Measurements from ENCODE around the gene DACH1. TPM values are rescaled to one million over a fixed set of nuclear protein-coding genes. Genes with fewer than 3 reads are reported as not detected.
A peak's percentile ranks its signal among the peaks of the same experiment; 100 is the strongest.

Gene DACH1
- total and polyA plus RNA-seq, 5 experiments from 2014 or later = not detected

DNA sequence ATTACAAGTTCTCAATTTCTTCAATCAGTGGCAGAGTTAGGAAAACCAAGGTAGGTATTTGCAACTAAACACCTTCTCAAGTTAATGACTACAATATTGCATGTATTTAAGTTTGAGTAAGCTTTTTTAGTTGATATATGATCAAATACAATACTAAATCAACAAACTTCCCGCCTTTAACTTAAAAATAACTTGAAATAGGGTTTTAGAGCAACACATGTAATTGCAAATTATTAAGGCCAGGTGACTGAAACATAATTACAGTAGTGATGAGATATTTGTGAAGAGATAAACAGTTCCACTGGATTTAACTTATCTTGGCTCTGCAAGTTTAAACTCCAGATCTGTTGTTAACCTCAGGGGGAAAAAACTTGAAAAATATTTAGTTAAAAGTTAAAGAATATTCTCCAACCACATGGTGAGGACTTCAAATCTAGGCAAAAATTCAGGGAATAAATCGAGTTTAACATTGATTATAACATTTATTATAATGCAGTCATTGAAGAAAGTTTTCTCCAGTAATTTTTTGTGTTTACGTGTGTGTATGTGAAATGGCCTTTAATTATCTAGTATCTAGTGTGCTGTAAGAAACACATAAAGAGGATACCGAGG, 3.6 kb downstream of the DACH1 start:
- ATAC-seq (no peak), DNase-seq (no peak)
- Mint-ChIP-seq H3K36me3 (peaks cover 0 to 5% (median 0%) of the 10 kb centered on the region in 3 donors), H3K4me1 (peaks cover 16 to 30% (median 22%) of the 10 kb centered on the region in 4 donors), H3K4me3 (peak overlapping the region in 8 of 10 donors; percentile 15 to 92 (median 68)), H3K27ac (no peak overlapping the region), H3K9me3 (peaks cover 0 to 5% (median 0%) of the 10 kb centered on the region in 9 donors), H3K27me3 (peaks cover 31 to 57% (median 38%) of the 10 kb centered on the region in 5 donors)
- POLR2A ChIA-PET = no interaction called here

GRCh38 chr13:71862459-71862943, 4.5 kb downstream of the DACH1 start:
- H3K4me3 Mint-ChIP-seq = no peak overlapping the region
- H3K27me3 Mint-ChIP-seq = peaks cover 24 to 51% (median 33%) of the 10 kb centered on the region in 5 donors
- H3K4me1 Mint-ChIP-seq = peaks cover 16 to 30% (median 20%) of the 10 kb centered on the region in 4 donors
- POLR2A ChIA-PET = no interaction called here
- ATAC-seq = no peak
- peaks cover 0 to 5% (median 0%) of the 10 kb centered on the region in 3 donors for H3K36me3 Mint-ChIP-seq
- no peak overlapping the region for H3K27ac Mint-ChIP-seq
- H3K9me3 Mint-ChIP-seq = peaks cover 0 to 5% (median 0%) of the 10 kb centered on the region in 9 donors
- DNase-seq = no peak

DNA sequence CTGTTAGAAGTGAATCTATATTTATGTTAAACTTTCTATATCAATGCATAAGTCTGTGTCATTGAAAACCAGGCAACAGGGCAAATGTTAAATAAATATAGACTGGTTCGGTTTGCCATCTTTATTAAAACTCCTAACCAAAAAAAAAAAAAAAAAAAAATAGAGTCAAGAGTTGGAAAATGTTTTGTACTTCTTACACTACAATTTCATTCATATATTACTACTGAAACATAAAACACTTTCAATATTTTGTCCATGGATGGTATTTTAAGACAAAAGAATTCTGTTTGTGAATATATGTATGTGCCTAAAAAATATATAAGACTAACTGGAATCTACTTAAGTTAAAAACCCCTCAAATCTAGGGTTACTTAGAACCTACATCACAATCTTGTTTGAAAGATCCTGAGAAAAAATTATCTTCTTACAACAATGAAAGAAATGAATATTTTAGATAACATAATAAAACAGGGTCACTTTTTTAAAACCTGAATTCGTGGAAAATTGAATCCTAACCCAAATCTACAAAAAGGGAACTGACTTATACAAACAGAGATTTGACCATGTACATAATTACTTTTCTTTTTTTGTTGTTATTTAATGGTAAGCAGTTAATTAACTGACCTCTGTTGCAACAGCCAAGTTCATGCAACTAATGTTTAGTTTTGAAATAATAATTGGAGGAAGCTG, 5.1 kb downstream of the DACH1 start:
- H3K27me3 Mint-ChIP-seq = peaks cover 18 to 45% (median 27%) of the 10 kb centered on the region in 5 donors
- peaks cover 0 to 5% (median 0%) of the 10 kb centered on the region in 9 donors for H3K9me3 Mint-ChIP-seq
- no peak for ATAC-seq
- H3K4me1 Mint-ChIP-seq = peaks cover 12 to 25% (median 14%) of the 10 kb centered on the region in 4 donors
- no peak overlapping the region for H3K4me3 Mint-ChIP-seq
- POLR2A ChIA-PET = no interaction called here
- no peak for DNase-seq
- peaks cover 0 to 5% (median 0%) of the 10 kb centered on the region in 3 donors for H3K36me3 Mint-ChIP-seq
- H3K27ac Mint-ChIP-seq = no peak overlapping the region

- Mint-ChIP-seq H3K27me3 (peaks cover 17 to 39% (median 26%) of the 10 kb centered on the region in 5 donors), H3K36me3 (peaks cover 0 to 5% (median 0%) of the 10 kb centered on the region in 3 donors), H3K9me3 (peaks cover 0 to 5% (median 0%) of the 10 kb centered on the region in 9 donors), H3K4me1 (peaks cover 9 to 18% (median 12%) of the 10 kb centered on the region in 4 donors), H3K27ac (no peak overlapping the region), H3K4me3 (no peak overlapping the region)
- POLR2A ChIA-PET = no interaction called here
- ATAC-seq (no peak), DNase-seq (no peak)
Measured at GRCh38 chr13:71860547-71861138, 6.4 kb downstream of the DACH1 start.

DNA sequence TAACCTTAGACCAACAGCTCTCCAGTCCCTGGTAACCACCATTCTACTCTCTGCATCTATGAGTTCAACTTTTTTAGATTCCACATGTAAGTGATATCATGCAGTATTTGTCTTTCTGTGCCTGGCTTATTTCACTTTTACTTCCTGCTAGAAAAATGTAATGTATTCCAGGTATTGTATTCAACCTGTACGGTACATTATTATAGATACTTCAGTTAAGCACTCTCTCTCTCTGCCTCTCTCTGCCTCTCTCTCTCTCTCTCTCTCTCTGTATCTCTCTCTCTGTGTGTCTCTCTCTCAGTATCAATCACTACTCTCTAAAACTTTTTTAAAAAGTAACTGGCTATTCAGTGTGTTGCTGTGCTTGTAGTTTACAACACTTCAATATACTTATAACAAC, 8.4 kb downstream of the DACH1 start:
- ATAC-seq (no peak), DNase-seq (no peak)
- peaks cover 0 to 2% (median 0%) of the 10 kb centered on the region in 4 donors for H3K4me1 Mint-ChIP-seq
- peaks cover under 1 to 25% (median 11%) of the 10 kb centered on the region in 5 donors for H3K27me3 Mint-ChIP-seq
- POLR2A ChIA-PET = no interaction called here
- no peaks in the 10 kb centered on the region for H3K36me3 Mint-ChIP-seq
- peak overlapping the region in 1 of 10 donors; percentile 26 for H3K27ac Mint-ChIP-seq
- no peak overlapping the region for H3K4me3 Mint-ChIP-seq
- H3K9me3 Mint-ChIP-seq = peaks cover 0 to under 1% (median 0%) of the 10 kb centered on the region in 9 donors

GRCh38 chr13:71856548-71857043, 10.4 kb downstream of the DACH1 start:
- Mint-ChIP-seq H3K27me3 (peaks cover 0 to 10% (median 3%) of the 10 kb centered on the region in 5 donors), H3K9me3 (no peaks in the 10 kb centered on the region), H3K4me1 (no peaks in the 10 kb centered on the region), H3K4me3 (no peak overlapping the region), H3K27ac (no peak overlapping the region), H3K36me3 (no peaks in the 10 kb centered on the region)
- POLR2A ChIA-PET = no interaction called here
- no peak for DNase-seq
- ATAC-seq = no peak

DNA sequence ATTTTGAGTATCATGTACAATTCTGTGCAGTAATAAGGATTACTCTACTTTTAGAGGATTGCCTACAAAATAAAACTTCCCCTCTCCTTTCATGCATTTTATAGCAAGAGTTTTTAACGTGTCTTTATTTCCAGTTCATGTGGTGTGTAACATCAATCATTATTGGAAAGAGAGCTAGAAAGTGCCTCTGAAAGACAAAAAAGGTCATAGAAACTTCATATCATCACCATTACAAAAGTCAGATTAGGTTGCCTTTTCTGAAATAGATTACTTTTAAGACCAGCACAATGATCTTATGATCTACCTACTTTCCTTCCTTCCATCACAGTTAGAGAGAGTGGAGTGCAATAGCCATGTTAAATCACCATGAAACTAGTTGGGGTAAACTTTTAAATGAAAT, 12.6 kb downstream of the DACH1 start:
- Mint-ChIP-seq H3K36me3 (no peaks in the 10 kb centered on the region), H3K9me3 (no peaks in the 10 kb centered on the region), H3K27me3 (peaks cover 0 to 6% (median 0%) of the 10 kb centered on the region in 5 donors), H3K4me1 (no peaks in the 10 kb centered on the region), H3K4me3 (no peak overlapping the region), H3K27ac (no peak overlapping the region)
- ATAC-seq (no peak), DNase-seq (no peak)
- POLR2A ChIA-PET = no interaction called here

- Mint-ChIP-seq H3K4me1 (no peaks in the 10 kb centered on the region), H3K4me3 (no peak overlapping the region), H3K36me3 (no peaks in the 10 kb centered on the region), H3K27me3 (peaks cover 0 to 3% (median 0%) of the 10 kb centered on the region in 5 donors), H3K27ac (no peak overlapping the region), H3K9me3 (no peaks in the 10 kb centered on the region)
- ATAC-seq = no peak
- no peak for DNase-seq
- POLR2A ChIA-PET = no interaction called here
Measured at GRCh38 chr13:71853725-71854124, 13.3 kb downstream of the DACH1 start.

- POLR2A ChIA-PET = no interaction called here
- Mint-ChIP-seq H3K9me3 (no peaks in the 10 kb centered on the region), H3K4me1 (no peaks in the 10 kb centered on the region), H3K4me3 (no peak overlapping the region), H3K27me3 (peaks cover 0 to 2% (median 0%) of the 10 kb centered on the region in 5 donors), H3K27ac (no peak overlapping the region), H3K36me3 (no peaks in the 10 kb centered on the region)
- DNase-seq (no peak), ATAC-seq (no peak)
Measured at GRCh38 chr13:71852736-71853135, 14.3 kb downstream of the DACH1 start.

DNA sequence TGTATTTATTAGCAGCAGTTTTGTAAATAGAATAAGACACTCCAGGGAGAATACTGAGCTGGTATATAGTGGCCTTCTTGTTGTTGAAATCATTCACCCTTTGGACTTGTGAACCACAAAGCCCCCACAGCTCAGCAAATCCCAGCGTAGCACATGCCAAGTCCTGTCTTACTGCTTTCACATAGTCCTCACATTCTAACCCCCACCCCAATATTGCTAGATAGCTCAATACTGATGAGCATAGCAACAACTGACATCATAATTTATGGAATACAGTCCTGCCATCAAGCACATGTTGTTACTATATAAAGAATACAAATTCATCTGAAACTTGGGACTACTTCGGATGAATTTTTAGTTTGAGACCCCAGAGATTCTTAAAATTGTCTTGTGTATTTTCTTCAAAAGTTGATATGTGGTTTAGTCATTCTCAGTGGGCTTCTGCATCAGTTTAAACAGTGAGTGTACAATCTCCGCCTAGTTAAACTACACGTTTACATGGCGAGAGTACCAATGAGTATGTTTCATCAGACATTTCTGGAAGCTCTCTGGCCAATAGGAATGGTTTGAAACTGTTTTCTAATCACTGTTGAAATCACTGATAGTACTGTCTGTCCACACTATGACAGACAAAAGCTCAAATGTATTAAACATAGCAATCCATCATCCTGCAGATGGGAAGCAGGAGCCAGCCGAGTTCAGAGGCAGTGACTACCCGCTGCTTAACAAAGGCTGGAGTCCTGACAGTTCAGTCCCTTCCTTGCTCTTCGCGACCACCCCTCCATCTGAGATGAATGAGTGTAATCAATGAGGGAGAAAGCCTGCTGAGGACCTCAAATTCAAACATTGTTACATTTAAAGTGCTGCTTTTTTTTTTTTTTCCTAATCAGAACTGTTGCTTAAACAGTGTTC, 15.2 kb downstream of the DACH1 start:
- no peaks in the 10 kb centered on the region for H3K4me1 Mint-ChIP-seq
- no peak overlapping the region for H3K4me3 Mint-ChIP-seq
- ATAC-seq (no peak), DNase-seq (no peak)
- H3K27ac Mint-ChIP-seq = no peak overlapping the region
- POLR2A ChIA-PET = no interaction called here
- H3K27me3 Mint-ChIP-seq = peaks cover 0 to 2% (median 0%) of the 10 kb centered on the region in 5 donors
- no peaks in the 10 kb centered on the region for H3K9me3 Mint-ChIP-seq
- no peaks in the 10 kb centered on the region for H3K36me3 Mint-ChIP-seq

DNA sequence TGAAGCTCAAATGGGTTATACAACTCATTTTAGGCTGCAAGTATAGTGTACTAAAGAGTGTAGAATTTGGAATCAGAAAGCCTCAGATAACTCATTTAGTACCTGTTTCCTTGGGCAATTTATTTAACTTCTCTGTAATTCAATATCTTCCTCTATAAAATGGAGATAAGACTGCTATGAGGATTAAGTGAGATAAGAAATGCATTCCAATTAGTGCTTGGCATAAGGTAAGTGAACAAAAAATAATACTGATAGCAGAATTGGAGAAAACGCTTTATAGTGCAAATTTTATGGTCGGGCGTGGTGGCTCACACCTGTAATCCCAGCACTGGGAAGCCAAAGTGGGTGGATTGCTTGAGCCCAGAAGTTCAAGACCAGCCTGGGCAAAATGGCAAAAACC, 25.0 kb downstream of the DACH1 start:
- no peak for DNase-seq

DNA sequence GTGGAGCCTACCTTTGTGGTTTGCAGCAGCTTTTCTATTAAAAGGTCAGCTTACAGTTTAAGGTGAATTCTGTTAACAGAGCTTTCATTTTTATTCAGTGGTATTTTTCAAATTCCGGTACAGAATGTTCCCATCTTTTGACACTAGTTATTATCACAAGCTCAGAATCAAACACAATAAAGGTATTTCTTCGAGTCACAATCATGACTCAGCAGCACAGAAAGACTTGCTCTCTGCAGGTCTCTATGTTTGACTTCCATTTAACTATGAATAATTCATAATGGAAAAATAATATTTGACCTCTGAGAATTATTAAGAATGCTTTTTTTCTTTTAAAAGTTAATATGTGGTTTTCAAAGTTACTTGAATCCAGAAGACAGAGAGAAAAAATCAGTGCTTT, 28.2 kb downstream of the DACH1 start:
- no peak for DNase-seq

More for the DNA sequence above, 25.0 kb downstream of the DACH1 start:
- no peak overlapping the region for H3K27ac Mint-ChIP-seq
- no peak for ATAC-seq
- no peaks in the 10 kb centered on the region for H3K4me1 Mint-ChIP-seq
- H3K9me3 Mint-ChIP-seq = peaks cover 0 to 4% (median 0%) of the 10 kb centered on the region in 9 donors
- POLR2A ChIA-PET = no interaction called here
- no peaks in the 10 kb centered on the region for H3K36me3 Mint-ChIP-seq
- no peak overlapping the region for H3K4me3 Mint-ChIP-seq
- no peaks in the 10 kb centered on the region for H3K27me3 Mint-ChIP-seq

More for the DNA sequence above, 28.2 kb downstream of the DACH1 start:
- H3K9me3 Mint-ChIP-seq = peaks cover 0 to 12% (median 0%) of the 10 kb centered on the region in 9 donors
- no peak for ATAC-seq
- no peaks in the 10 kb centered on the region for H3K4me1 Mint-ChIP-seq
- no peak overlapping the region for H3K27ac Mint-ChIP-seq
- no peaks in the 10 kb centered on the region for H3K27me3 Mint-ChIP-seq
- POLR2A ChIA-PET = no interaction called here
- no peak overlapping the region for H3K4me3 Mint-ChIP-seq
- H3K36me3 Mint-ChIP-seq = no peaks in the 10 kb centered on the region

Data from naive thymus-derived CD8-positive, alpha-beta T cell (primary cell).